ENCODE measurements around the gene TMEM208.

TMEM208 gene

DNA sequence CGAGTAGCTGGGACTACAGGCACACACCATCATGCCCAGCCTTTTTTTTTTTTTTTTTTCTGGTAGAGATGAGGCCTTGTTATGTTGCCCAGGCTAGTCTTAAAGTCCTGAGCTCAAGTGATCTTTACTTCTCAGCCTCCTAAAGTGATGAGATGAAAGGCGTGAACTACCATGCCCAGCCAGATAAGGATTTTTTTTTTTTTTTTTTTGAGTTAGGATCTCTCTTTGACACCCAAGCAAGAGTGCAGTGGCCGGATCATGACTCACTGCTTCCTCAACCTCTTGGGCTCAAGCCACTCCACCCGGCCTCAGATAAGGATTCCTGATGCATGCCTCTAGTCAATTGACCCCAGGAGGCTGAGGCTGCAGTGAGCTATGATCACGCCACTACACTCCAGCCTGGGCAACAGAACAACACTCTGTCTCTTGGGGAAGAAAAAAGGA is 41.2 kb downstream of the TMEM208 start:
- Histone ChIP-seq H3K36me3 (ENCODE audit: control insufficient read depth, insufficient read depth, low read length) (no peaks in the 10 kb centered on the region), H3K9ac (ENCODE audit: low read length) (no peak overlapping the region), H3K4me1 (ENCODE audit: control insufficient read depth, insufficient read depth, low read length) (peaks cover 7% of the 10 kb centered on the region), H3K27me3 (ENCODE audit: control insufficient read depth, insufficient read depth, low read length) (no peaks in the 10 kb centered on the region), H3K9me3 (ENCODE audit: control insufficient read depth, low read length) (no peaks in the 10 kb centered on the region), H3K4me3 (ENCODE audit: low read length) (no peak overlapping the region)

DNA sequence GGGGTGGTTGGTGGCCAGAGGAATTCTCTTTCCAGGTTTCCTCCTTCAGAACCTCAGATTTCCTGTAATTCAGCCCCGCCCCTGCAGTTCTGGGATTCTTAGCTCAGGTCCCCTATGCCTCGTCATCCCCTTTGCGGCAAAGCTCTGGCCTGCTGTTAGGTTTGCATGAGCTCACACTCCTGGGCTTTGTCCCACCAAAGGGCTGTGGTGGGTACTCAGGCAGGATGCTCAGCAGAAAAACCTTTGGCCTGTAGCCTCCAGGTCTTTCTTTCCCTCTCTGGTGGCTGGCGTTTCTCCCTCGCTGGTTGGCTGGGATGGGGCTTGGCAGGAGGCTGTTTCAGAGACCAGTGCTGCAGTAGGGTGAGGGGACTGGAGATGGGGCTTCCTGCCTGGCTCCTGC is 42.8 kb downstream of the TMEM208 start:
- no peaks in the 10 kb centered on the region for H3K36me3 ChIP-seq (ENCODE audit: control insufficient read depth, insufficient read depth, low read length)
- H3K4me1 ChIP-seq (ENCODE audit: control insufficient read depth, insufficient read depth, low read length) = peaks cover 7% of the 10 kb centered on the region
- no peak overlapping the region for H3K9ac ChIP-seq (ENCODE audit: low read length)
- no peaks in the 10 kb centered on the region for H3K9me3 ChIP-seq (ENCODE audit: control insufficient read depth, low read length)
- no peak overlapping the region for H3K4me3 ChIP-seq (ENCODE audit: low read length)
- H3K27me3 ChIP-seq (ENCODE audit: control insufficient read depth, insufficient read depth, low read length) = no peaks in the 10 kb centered on the region

DNA sequence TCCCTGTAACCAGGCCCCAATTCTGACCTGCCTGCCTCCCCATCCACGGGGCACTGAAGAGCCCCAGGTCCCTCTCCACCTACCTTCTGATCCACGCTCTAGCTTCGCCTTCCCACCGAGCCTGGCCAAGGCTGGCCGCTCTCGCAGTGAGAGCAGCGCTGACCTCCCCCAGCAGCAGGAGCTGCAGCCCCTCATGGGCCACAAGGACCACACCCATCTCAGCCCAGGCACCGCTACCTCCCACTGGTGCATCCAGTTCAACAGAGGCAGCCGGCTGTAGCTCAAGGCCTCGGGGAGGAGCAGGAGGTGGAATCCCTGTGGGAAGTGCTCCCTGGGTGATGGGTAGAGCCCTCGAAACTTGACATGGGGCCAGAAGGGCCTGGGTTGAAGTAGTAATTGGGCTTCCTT is 44.0 kb downstream of the TMEM208 start:
- no peaks in the 10 kb centered on the region for H3K9me3 ChIP-seq (ENCODE audit: control insufficient read depth, low read length)
- H3K27me3 ChIP-seq (ENCODE audit: control insufficient read depth, insufficient read depth, low read length) = no peaks in the 10 kb centered on the region
- peaks cover 7% of the 10 kb centered on the region for H3K4me1 ChIP-seq (ENCODE audit: control insufficient read depth, insufficient read depth, low read length)
- no peaks in the 10 kb centered on the region for H3K36me3 ChIP-seq (ENCODE audit: control insufficient read depth, insufficient read depth, low read length)
- no peak overlapping the region for H3K9ac ChIP-seq (ENCODE audit: low read length)
- H3K4me3 ChIP-seq (ENCODE audit: low read length) = no peak overlapping the region

DNA sequence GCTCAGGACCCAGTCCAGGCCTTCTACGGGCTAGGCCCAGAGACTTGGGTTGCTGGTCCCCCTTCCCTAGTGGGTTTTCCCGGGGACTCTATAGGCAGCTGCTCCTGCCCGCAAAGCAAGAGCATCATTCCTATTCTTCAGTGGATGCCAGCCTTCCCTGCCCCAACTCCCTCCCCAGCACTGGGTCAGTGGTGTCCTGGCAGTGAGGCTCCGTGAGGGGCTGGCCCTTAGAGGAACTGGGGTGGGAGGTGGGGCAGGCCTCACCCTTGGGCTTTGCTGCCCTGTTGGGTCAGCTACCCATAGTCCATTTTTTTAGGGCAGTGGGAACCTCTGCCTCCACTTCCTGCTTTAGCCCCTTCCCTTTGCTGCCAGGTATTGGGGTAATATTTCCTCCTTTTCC is 44.5 kb downstream of the TMEM208 start:
- H3K4me1 ChIP-seq (ENCODE audit: control insufficient read depth, insufficient read depth, low read length) = peaks cover 8% of the 10 kb centered on the region
- no peak overlapping the region for H3K4me3 ChIP-seq (ENCODE audit: low read length)
- H3K9me3 ChIP-seq (ENCODE audit: control insufficient read depth, low read length) = no peaks in the 10 kb centered on the region
- H3K9ac ChIP-seq (ENCODE audit: low read length) = no peak overlapping the region
- H3K27me3 ChIP-seq (ENCODE audit: control insufficient read depth, insufficient read depth, low read length) = no peaks in the 10 kb centered on the region
- no peaks in the 10 kb centered on the region for H3K36me3 ChIP-seq (ENCODE audit: control insufficient read depth, insufficient read depth, low read length)

GRCh38 chr16:67275321-67275720 is 48.4 kb downstream of the TMEM208 start:
- peaks cover 18% of the 10 kb centered on the region for H3K4me1 ChIP-seq (ENCODE audit: control insufficient read depth, insufficient read depth, low read length)
- H3K36me3 ChIP-seq (ENCODE audit: control insufficient read depth, insufficient read depth, low read length) = no peaks in the 10 kb centered on the region
- H3K9me3 ChIP-seq (ENCODE audit: control insufficient read depth, low read length) = no peaks in the 10 kb centered on the region
- H3K9ac ChIP-seq (ENCODE audit: low read length) = no peak overlapping the region
- H3K4me3 ChIP-seq (ENCODE audit: low read length) = no peak overlapping the region
- H3K27me3 ChIP-seq (ENCODE audit: control insufficient read depth, insufficient read depth, low read length) = no peaks in the 10 kb centered on the region

DNA sequence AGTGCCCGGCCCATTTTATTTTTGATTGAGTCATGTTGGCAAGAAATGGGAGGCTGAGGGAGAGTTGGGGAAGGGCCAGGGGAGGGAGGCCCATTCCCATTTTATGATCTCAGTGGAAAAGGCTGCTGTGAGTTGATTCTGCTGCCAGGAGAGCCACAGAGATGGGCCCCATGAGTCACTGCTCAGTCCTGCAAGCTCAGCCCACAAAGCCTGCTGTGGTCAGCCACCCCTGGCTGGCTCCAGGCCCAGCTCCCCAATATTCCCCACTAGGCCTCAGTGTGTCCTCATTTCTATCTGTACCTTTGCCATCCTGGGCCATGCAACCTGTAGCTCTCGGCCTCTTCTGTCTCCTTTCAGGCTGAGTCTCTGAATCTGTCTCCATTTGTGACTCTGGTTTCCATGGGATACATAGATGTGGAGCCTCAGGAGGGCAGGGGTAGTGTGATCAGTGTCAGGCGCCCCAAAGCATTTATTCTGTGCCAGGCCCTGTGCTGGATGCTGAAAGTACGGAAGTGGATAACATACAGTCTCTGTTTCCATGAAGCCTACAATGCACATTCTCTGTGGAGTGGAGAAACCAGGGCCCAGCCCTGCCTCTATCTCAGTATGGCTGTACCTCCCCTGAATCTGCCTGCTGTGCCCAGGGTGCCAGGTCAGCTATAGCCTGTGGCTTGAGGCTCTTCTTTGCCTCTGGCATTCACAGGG is 50.5 kb downstream of the TMEM208 start:
- no peaks in the 10 kb centered on the region for H3K27me3 ChIP-seq (ENCODE audit: control insufficient read depth, insufficient read depth, low read length)
- no peak overlapping the region for H3K4me3 ChIP-seq (ENCODE audit: low read length)
- H3K36me3 ChIP-seq (ENCODE audit: control insufficient read depth, insufficient read depth, low read length) = no peaks in the 10 kb centered on the region
- no peaks in the 10 kb centered on the region for H3K9me3 ChIP-seq (ENCODE audit: control insufficient read depth, low read length)
- peaks cover 18% of the 10 kb centered on the region for H3K4me1 ChIP-seq (ENCODE audit: control insufficient read depth, insufficient read depth, low read length)
- peak overlapping the region; percentile 60 for H3K9ac ChIP-seq (ENCODE audit: low read length)

GRCh38 chr16:67277999-67278772 is 51.3 kb downstream of the TMEM208 start:
- no peak overlapping the region for H3K4me3 ChIP-seq (ENCODE audit: low read length)
- H3K27me3 ChIP-seq (ENCODE audit: control insufficient read depth, insufficient read depth, low read length) = no peaks in the 10 kb centered on the region
- H3K4me1 ChIP-seq (ENCODE audit: control insufficient read depth, insufficient read depth, low read length) = peaks cover 18% of the 10 kb centered on the region
- no peaks in the 10 kb centered on the region for H3K9me3 ChIP-seq (ENCODE audit: control insufficient read depth, low read length)
- H3K36me3 ChIP-seq (ENCODE audit: control insufficient read depth, insufficient read depth, low read length) = no peaks in the 10 kb centered on the region
- H3K9ac ChIP-seq (ENCODE audit: low read length) = peak overlapping the region; percentile 60

All from mucosa of stomach (tissue), 1 donor.